ENCODE results near the gene HDAC2.
"Not testable (repeated sequence)": the region's sequence is repeated elsewhere in the genome, so short reads cannot be mapped to it uniquely, and the experiment has no call there.

HDAC2 gene

GRCh38 chr6:113970805-113971676, at the start of gene HDAC2:
HDAC2 (minus strand) TSS chr6:113971148; CDS start chr6:113970908, 240 bp downstream.
- peak; percentile 93 to 95 for DNase-seq

- DNase-seq: no peak
These were observed 49.2 kb upstream of the HDAC2 start for GRCh38 chr6:114020196-114020595.

GRCh38 chr6:114017146-114017545, 46.2 kb upstream of the HDAC2 start:
- DNase-seq: not testable (repeated sequence)

GRCh38 chr6:114014106-114014505, 43.2 kb upstream of the HDAC2 start:
- DNase-seq: not testable (repeated sequence)

- DNase-seq: not testable (repeated sequence)
These were observed 40.5 kb upstream of the HDAC2 start for GRCh38 chr6:114011486-114011885.

- DNase-seq: no peak
These were observed 39.6 kb upstream of the HDAC2 start for GRCh38 chr6:114010540-114010939.

- no peak for DNase-seq
These were observed 38.2 kb upstream of the HDAC2 start for GRCh38 chr6:114009192-114009591.

- DNase-seq: no peak
These were observed 37.4 kb upstream of the HDAC2 start for GRCh38 chr6:114008331-114008730.

GRCh38 chr6:114007516-114007915, 36.6 kb upstream of the HDAC2 start:
- DNase-seq: no peak

GRCh38 chr6:114001354-114001753, 30.4 kb upstream of the HDAC2 start:
- DNase-seq: no peak

GRCh38 chr6:114000069-114000468, 29.1 kb upstream of the HDAC2 start:
- DNase-seq: no peak

- no peak for DNase-seq
These were observed 28.3 kb upstream of the HDAC2 start for GRCh38 chr6:113999284-113999683.

- no peak for DNase-seq
These were observed 27.9 kb upstream of the HDAC2 start for GRCh38 chr6:113998811-113999210.

GRCh38 chr6:113997116-113997515, 26.2 kb upstream of the HDAC2 start:
- DNase-seq: no peak

- DNase-seq: no peak
These were observed 24.7 kb upstream of the HDAC2 start for GRCh38 chr6:113995634-113996033.

GRCh38 chr6:113994934-113995342, 24.0 kb upstream of the HDAC2 start:
- peak; percentile 74 to 85 for DNase-seq

- no peak for DNase-seq
These were observed 18.7 kb upstream of the HDAC2 start for GRCh38 chr6:113989675-113990074.

- DNase-seq: not testable (repeated sequence)
These were observed 11.7 kb upstream of the HDAC2 start for GRCh38 chr6:113982675-113983074.

GRCh38 chr6:113982055-113982550, 11.2 kb upstream of the HDAC2 start:
- no peak for DNase-seq

GRCh38 chr6:113980937-113981554, 10.1 kb upstream of the HDAC2 start:
- peak; percentile 60 to 63 for DNase-seq

- DNase-seq: peak; percentile 62 to 76
These were observed 9.0 kb upstream of the HDAC2 start for GRCh38 chr6:113979937-113980336.

- DNase-seq: no peak
These were observed 7.2 kb upstream of the HDAC2 start for GRCh38 chr6:113978084-113978675.

GRCh38 chr6:113976806-113977205, 5.9 kb upstream of the HDAC2 start:
- no peak for DNase-seq

GRCh38 chr6:113971741-113972140, 793 bp upstream of the HDAC2 start:
- peak; percentile 64 to 76 for DNase-seq
